DND-41 (cell line): ENCODE results near the gene DRD5.
"Not testable (repeated sequence)": the region's sequence is repeated elsewhere in the genome, so short reads cannot be mapped to it uniquely, and the experiment has no call there.

ENCODE experiments used
- ATAC-seq: fragments of 200-7000 bp; cut with Tn5 transposase; 3 replicates; pipeline ENCODE4 v1.9.1; 2021; ENCODE audit warnings: low read depth; ENCODE audit not compliant: insufficient read depth
- DNase-seq: peaks from one replicate; pipeline ENCODE4 v3.0.0-alpha.2; 2020
- H2AFZ ChIP-seq: 2 replicates; pipeline ENCODE4 v1.6.0; 2012; ENCODE audit warnings: low read depth, low read length
- H3K27ac ChIP-seq: 2 replicates; pipeline ENCODE4 v1.5.1; 2012; ENCODE audit warnings: low read length, inconsistent platforms
- H3K27me3 ChIP-seq: fragments of 200-600 bp; sonication (generic); 2 replicates; pipeline ENCODE4 v1.6.0; 2012; ENCODE audit warnings: low read length, mild to moderate bottlenecking, inconsistent platforms; ENCODE audit not compliant: insufficient read depth, poor library complexity
- H3K36me3 ChIP-seq: 2 replicates; pipeline ENCODE4 v1.5.1; 2012; ENCODE audit warnings: low read length, inconsistent platforms; ENCODE audit not compliant: insufficient read depth
- H3K4me1 ChIP-seq: 2 replicates; pipeline ENCODE4 v1.5.1; 2012; ENCODE audit warnings: mild to moderate bottlenecking, low read length; ENCODE audit not compliant: insufficient read depth
- H3K4me2 ChIP-seq: 2 replicates; pipeline ENCODE4 v1.6.0; 2012; ENCODE audit warnings: mild to moderate bottlenecking, moderate library complexity, low read length, inconsistent platforms; ENCODE audit not compliant: insufficient read depth
- H3K4me3 ChIP-seq, 2 experiments: fragments of 200-600 bp in 1 of 2; shearing (Covaris generic) in 1 of 2; 2 replicates each; pipeline ENCODE4 v1.5.1; 2012 to 2016; ENCODE audit warnings: inconsistent platforms in 2 of 2, low read length in 2 of 2, mild to moderate bottlenecking in 2 of 2, low read depth in 1 of 2, moderate library complexity in 1 of 2
- H3K79me2 ChIP-seq: 2 replicates; pipeline ENCODE4 v1.6.0; 2012; ENCODE audit warnings: low read length, inconsistent platforms; ENCODE audit not compliant: insufficient read depth
- H3K9ac ChIP-seq: 2 replicates; pipeline ENCODE4 v1.6.0; 2012; ENCODE audit warnings: low read depth, mild to moderate bottlenecking, inconsistent platforms, low read length, moderate library complexity
- H3K9me3 ChIP-seq: 2 replicates; pipeline ENCODE4 v1.5.1; 2012; ENCODE audit warnings: low read length, moderate library complexity, mild to moderate bottlenecking, inconsistent platforms; ENCODE audit not compliant: insufficient read depth, severe bottlenecking
- H4K20me1 ChIP-seq: 2 replicates; pipeline ENCODE4 v1.6.0; 2012; ENCODE audit warnings: low read length; ENCODE audit not compliant: insufficient read depth
- CTCF ChIP-seq: IDR thresholded peaks from 2 replicates; pipeline ENCODE4 v1.5.1; 2012; ENCODE audit warnings: borderline replicate concordance, low read length, moderate library complexity, mild to moderate bottlenecking; ENCODE audit not compliant: poor library complexity, severe bottlenecking; ENCODE audit errors: extremely low read depth
- EZH2 ChIP-seq: IDR thresholded peaks from 3 replicates; pipeline ENCODE4 v1.6.1; 2012; ENCODE audit warnings: borderline replicate concordance, low read depth, mild to moderate bottlenecking, moderate library complexity, low read length, inconsistent platforms; ENCODE audit not compliant: severe bottlenecking

The DRD5 gene

GRCh38 chr4:9773471-9773870 lies 8.0 kb upstream of the DRD5 start:
- TF ChIP-seq EZH2 = no peak
- TF ChIP-seq CTCF = no peak
- Histone ChIP-seq H3K4me1 (no peaks in the 10 kb centered on the region), H3K9ac (no peak overlapping the region), H3K4me3 (no peak overlapping the region), H3K79me2 (no peaks in the 10 kb centered on the region), H4K20me1 (no peaks in the 10 kb centered on the region), H3K9me3 (no peaks in the 10 kb centered on the region), H3K36me3 (no peaks in the 10 kb centered on the region), H2AFZ (no peak overlapping the region), H3K4me2 (no peak overlapping the region), H3K27me3 (no peaks in the 10 kb centered on the region), H3K27ac (no peak overlapping the region)
- ATAC-seq = no peak
- DNase-seq = no peak

- no peak overlapping the region for H3K4me2 ChIP-seq
- H3K36me3 ChIP-seq = no peaks in the 10 kb centered on the region
- H2AFZ ChIP-seq = no peak overlapping the region
- no peak overlapping the region for H3K4me3 ChIP-seq
- no peak for ATAC-seq
- H3K4me1 ChIP-seq = no peaks in the 10 kb centered on the region
- no peak overlapping the region for H3K9ac ChIP-seq
- H3K27ac ChIP-seq = no peak overlapping the region
- no peaks in the 10 kb centered on the region for H3K27me3 ChIP-seq
- DNase-seq = no peak
- TF ChIP-seq CTCF (no peak), EZH2 (no peak)
- H3K9me3 ChIP-seq = no peaks in the 10 kb centered on the region
- no peaks in the 10 kb centered on the region for H4K20me1 ChIP-seq
- no peaks in the 10 kb centered on the region for H3K79me2 ChIP-seq
Observed at GRCh38 chr4:9782136-9782436, 652 bp downstream of the DRD5 start.

GRCh38 chr4:9785891-9786290 lies 4.5 kb downstream of the DRD5 start:
- not testable (repeated sequence) for H3K27me3 ChIP-seq, H3K4me2 ChIP-seq, H3K4me3 ChIP-seq, H3K27ac ChIP-seq, H2AFZ ChIP-seq, H3K9me3 ChIP-seq, H3K36me3 ChIP-seq, H3K9ac ChIP-seq, DNase-seq, ATAC-seq, H3K79me2 ChIP-seq, H4K20me1 ChIP-seq, H3K4me1 ChIP-seq

- Histone ChIP-seq H3K36me3 (no peaks in the 10 kb centered on the region), H3K9me3 (no peaks in the 10 kb centered on the region), H3K27ac (no peak overlapping the region), H2AFZ (no peak overlapping the region), H3K27me3 (no peaks in the 10 kb centered on the region), H3K9ac (no peak overlapping the region), H3K4me2 (no peak overlapping the region), H3K79me2 (no peaks in the 10 kb centered on the region), H4K20me1 (no peaks in the 10 kb centered on the region), H3K4me1 (no peaks in the 10 kb centered on the region), H3K4me3 (no peak overlapping the region)
- TF ChIP-seq EZH2 (no peak), CTCF (no peak)
- DNase-seq = no peak
- no peak for ATAC-seq
Observed at GRCh38 chr4:9792381-9792780, 10.9 kb downstream of the DRD5 start.

- not testable (repeated sequence) for H3K79me2 ChIP-seq, H3K4me2 ChIP-seq, H3K27me3 ChIP-seq, H2AFZ ChIP-seq, H3K36me3 ChIP-seq, H4K20me1 ChIP-seq, H3K4me1 ChIP-seq, DNase-seq, H3K9me3 ChIP-seq, H3K27ac ChIP-seq, H3K4me3 ChIP-seq, H3K9ac ChIP-seq, ATAC-seq
Observed at GRCh38 chr4:9796641-9797040, 15.2 kb downstream of the DRD5 start.
